Hypothalamus (tissue), 51 donors: ENCODE results near the gene LARP4B.

ENCODE experiments used
- DNase-seq, 51 donors: peaks; one replicate each; lab custom pipeline; 2025; lab: John Stamatoyannopoulos, UW

LARP4B gene

DNA sequence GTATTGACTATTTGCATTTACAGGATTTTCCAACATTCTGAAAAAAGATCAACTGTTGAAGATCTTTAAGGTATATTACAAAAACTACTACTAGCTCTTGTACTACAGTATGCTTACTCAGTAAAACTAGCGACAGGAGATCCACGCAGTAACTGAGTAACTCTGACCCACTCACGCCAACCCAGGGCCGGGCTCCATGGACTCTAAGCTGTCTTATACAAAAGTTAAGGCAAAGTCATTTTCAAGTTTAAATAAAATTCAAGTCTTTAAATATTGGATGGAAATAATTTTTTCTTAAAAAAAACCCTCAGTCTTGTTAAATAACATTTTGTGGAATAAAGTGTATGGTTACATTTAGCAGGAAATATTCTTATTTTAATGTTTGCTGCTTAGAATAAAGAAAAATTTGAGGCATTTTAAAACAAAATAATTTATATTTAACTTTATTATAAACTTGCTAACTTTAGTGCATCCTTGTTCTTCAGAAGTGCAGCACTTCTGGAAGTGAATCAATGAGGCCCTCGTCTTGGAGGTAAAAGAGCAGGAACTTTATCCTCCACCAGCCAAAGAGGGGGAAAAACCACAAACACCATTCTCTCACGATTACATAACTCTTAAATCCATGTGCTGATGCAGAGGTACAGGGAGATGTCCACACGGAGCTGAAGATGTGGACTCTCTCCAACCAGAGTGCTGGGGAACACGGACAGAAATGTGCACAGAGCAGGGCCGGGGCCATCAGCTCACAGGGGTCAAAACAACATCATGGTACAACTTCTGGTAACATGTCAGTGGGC is 119.9 kb downstream of the LARP4B start:
- DNase-seq, result no peak

DNA sequence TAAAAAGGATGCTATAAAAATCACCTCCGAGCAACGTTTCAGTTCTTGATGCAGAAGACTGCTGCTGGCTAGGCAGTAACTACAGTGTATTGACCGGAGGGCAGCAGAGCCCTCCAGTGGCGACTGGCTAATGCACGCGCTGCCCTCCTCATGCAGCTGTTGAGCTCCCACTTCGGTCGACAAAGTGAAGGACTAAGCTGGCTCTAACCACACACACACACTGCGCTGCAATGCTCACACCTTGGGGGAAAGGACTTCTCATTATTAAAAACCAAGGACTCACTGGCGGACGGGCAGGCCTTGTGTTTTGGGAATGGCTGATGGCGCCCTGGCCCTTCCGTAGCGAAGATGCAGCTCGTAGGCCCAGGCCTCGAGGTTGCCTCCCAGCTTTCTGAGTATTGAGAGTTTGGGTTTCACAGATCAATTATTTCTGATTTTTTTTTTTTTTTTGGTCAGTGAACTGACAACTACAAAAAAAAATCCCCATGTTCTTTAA is 121.1 kb downstream of the LARP4B start:
- DNase-seq, result peak in 5 of 51 donors; percentile 7 to 57 (median 19)

DNA sequence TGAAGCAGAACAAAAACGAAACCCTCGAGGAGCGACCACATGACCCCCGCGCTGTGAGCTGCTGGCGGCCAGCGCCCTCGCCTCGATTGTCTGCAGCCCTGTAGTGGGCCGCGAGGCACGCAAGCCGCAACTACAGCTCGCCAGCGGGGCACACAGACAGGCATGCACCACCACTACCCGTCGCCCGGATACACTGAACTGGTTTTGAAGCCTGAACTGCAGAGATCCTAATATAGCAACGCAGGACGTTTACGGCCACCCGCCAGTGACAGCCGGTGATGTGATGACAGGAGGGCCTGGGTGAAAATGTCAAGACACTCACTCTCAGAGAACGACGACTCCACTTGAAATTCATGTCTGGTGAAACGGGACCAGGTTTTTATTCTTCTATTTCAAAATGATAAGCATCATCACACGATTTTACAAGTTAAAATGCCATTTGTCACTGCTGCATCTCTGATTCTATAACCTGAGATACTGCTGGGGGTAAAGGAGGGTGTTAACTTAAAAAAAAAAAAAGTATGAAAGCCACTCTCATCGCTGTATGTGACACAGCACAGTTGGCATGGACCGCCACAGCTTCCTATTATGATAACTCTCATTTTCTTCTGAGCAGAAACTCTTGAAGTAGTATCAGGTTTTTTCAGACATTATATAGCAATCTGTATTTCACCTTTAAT is 121.7 kb downstream of the LARP4B start:
- DNase-seq, result no peak

DNA sequence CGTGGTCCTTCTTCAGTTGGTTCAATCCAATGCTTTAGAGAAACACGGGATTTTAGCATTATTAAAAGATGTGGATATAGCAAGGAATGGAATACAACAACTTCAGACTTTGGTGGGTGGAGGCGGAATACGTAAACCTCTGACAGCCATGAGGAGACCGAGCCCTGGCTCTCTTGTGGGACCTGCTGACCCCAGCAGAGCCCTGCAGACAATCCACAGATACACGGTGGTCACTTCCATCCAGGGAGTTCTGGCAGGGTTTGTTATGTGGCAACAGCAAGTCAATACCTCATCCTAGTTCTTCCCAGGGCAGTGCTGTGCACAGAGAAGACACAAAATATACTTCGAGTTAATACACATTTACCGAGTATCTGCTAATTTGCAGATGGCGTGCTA is 123.5 kb downstream of the LARP4B start:
- DNase-seq, result no peak

DNA sequence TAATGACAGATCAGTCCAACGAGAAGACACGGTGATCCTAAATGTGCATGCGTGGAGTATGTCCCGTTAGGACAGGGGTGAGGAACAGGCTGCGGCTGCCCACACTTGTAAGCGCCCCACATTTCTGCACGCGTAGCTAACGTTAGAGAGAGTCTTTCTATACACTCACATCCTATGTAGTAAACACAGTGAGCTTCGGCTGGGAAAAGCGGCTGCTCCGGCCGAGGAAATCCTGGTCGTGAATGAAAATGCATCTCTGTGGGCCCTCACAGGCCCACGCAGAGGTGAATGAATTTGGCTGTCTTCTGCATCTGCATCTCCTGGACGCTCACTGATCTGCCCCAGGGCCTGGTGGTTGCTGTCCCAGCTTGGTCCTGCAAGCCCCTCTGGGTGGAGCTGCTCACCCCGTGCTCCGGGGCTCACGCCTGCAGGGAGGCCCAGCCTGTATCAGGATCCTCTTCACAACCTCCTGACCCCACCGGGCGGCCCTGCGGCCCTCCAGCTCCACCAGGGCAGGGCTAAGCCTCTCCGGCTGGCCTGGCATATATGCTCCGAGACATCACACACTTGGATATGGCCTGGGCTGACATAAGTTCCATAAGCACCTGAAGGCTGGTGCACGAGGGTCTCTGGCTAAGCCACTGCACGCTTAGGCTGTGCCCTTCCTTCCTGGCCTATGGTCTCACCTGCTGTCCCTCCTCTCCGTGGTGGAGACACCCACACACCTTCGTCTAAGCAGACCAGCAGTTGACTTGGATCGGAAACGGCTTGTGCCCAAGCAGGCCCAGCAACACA is 124.1 kb downstream of the LARP4B start:
- DNase-seq, result no peak

DNA sequence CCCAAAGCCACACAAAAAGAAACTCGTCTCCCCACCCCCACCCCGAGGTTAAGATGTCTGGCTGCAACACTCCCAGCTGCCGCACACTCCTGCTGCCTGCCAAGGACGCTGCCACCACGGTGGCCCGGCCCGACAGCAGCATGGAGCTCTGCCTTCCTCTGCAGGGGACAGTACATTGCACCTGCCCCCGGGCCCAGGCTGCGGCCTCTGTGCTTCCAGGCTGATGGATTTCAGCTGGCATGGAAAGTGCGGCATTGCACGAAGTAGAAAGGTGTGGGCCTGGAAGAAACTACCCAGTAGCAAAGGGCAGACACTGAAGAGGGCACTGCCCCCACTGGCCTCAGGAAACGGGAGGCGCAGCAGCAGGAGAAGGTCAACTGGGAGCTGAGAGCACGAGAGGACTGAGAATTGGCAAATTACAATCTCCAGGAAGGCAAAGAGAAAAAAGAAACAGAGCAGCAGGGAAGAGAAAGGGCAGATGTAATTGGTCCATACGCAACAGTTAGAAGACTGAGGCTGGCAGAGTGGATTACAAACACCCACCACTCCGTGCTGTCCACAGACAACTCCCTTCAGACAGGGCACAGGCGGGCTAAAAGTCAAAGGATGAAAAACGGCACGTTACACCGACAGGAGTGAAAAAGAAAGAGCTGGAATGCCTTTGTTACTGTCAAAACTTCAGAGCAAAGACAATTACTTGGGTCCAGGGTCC is 124.9 kb downstream of the LARP4B start:
- peak in 10 of 51 donors; percentile 18 to 34 (median 24) for DNase-seq

DNA sequence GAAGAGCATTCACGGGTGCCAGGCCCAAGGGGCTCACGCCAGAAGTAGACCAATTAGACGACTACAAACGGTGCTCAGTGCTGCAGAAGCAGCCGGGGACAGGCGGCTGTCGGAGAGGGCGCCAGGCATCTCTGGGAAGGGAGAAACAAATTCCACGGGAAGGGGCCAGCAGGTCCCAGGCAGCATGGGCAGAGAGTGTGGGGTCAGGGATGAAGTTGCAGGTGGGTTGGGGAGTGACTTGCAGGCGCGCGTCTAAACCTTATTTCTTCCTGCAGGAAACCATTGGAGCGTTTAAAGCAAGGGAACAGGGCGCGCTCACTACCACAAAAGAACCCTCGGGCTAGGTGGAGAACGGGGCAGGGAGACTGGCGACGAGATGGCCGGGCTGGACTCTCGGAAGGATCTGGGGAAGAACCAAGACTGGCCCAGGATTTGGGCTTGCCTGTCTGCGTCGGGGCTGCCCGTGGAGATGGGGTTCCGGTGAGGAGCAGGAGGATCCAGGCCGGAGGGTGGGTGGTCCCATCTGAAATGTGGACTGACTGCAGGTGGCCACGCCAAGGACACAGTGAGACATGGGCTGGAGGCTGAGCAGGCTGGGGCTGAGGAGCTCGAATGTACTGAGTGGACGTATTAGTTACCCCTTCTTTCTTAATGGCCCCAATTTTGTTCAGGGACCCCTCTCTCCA is 125.7 kb downstream of the LARP4B start:
- DNase-seq, result no peak

DNA sequence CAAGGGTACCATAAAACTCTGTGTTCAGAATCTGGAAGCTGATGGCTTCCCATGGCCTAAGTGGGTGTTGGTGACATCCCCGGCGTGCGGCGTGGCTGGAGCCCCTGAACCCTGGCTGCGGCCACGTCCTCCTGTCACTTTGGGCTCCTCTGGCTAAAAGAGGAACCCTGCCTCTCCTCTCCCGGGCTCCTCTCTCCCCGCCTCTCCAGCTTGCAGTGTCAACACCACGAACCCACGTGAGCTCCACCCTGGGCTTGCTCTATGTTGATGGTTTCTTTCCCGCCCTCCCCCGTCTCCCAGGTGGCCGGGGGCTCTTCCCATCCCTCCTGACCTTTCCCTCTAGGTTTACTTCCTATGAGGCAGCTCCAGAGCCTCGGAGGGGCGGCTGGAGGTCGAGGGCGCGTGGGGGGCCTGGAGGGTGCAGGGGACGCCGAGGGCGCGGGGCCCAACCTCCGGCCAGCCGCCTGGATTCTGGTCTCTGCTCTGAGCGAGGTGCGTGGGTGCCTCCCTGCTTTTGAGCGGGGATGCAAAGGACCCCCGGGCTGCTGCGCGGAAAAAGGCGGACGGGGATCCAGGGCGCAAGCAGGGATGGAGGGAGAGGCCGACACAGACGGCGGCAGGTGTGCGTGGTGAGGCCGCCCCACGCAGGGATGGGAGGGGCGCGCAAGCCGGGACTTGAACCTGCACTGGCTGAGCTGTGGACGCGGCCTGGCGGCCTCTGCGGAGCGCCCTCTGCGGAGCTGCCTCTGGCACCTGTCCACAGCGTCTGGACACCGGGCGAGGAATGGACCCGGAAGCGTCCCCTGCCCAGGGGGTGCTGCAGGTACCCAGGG is 126.5 kb downstream of the LARP4B start:
- no peak for DNase-seq

DNA sequence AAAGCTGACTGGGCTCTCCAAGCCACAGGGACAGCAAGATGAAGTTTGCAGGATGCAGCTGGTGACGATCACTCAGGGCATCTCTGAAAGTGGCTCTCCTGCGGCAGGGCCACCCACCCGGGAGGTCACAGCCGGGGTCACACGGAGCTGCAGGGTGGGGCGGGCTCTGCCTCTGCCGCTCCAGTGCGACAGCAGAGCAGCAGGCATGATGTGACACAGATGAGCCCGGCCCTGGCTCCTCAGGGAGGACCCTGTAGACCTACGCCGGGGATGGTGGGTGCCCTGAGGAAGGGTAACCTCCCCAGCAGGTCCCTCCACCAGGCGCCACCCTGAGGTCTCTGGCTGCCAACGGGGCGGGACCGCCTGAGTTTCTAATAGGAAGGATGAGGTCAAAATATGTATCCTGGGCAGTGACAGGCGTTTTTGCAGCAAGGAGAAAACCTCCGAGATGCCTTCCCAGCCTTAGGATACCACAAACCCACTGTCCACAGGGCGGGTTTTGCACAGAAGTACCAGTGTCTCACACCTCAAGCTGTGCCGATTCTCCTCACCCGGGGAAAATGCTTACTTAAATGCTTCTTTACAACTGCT is 127.2 kb downstream of the LARP4B start:
- DNase-seq, result no peak

DNA sequence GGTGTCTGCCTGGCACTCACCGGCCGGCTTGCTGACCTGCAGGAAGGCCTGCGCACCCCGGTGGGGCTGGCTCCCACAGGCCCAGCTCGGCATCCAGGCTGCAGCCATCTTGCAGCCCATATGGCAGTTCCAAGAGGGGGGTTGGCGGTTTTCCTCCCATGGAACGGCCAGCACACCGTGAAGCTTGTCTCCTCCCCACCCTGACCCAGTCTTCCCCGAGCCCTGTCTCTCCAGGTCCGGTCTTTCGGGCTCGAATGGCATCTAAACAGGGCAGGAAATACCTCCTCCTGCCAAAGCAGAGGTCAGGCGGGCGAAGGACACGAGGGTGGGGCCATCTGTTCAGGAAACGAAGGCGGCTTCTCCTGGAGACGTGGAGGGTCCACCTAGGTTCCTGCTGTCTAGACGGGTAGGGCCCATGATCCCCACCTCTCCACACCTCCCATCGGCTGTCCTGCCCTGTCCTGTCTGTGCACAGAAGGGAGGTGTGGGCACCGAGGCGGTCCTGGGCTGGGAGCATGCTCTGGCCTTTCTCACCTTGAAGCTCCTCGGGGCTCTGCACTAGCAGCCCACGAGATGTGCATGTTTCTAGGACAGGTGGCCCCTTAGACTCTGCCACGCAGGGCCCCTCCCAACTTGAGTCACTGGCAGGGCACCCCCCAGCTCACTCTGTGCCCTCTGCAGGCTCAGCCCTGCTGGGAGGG is 128.3 kb downstream of the LARP4B start:
- DNase-seq, result no peak

DNA sequence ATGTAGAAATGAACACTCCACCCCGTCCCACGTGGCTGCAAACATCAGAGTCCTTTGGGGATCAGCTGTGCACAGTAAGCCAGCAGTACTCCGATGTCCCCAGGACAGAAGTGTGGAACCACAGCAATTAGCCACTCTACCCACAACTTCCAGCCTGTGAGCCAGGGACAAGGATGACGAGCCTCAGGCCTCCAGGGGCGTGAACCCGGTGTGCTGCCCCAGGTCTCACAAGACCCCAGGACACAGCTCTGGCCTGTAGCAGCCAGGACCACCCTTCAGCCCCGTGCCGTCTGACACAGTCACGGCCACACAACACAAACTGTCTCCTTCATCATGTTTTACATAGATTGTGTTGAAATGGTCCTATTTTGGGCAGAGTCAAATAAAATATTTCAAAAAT is 129.0 kb downstream of the LARP4B start:
- no peak for DNase-seq

DNA sequence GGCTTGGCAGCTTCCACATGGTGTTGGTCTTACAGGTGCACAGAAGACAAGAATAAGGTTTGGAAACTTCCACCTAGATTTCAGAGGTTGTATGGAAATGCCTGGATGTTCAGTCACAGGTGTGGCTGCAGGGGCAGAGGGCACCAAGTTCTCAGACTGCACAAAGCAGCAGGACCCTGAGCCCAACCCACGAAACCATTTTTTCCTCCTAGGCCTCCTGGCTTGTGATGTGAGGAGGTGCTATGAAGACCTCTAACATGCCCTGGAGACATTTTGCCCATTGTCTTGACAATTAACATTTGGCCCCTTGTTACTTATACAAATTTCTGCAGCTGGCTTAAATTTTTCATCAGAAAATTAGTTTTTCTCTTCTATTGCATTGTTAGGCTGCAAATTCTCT is 134.3 kb downstream of the LARP4B start:
- DNase-seq, result no peak

DNA sequence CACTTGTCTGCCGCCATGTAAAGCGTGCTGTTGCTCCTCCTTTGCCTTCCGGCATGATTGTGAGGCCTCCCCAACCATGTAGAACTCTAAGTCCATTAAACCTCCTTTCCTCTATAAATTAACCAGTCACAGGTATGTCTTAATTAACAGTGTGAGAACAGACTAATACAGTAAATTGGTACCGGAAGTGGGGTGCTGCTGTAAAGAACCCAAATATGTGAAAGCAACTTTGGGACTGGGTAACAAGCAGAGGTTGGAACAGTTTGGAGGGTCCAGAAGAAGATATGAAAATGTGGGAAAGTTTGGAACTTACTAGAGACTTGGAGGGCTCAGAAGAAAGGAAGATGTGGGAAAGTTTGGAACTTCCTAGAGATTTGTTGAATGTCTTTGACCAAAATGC is 135.3 kb downstream of the LARP4B start:
- no peak for DNase-seq

DNA sequence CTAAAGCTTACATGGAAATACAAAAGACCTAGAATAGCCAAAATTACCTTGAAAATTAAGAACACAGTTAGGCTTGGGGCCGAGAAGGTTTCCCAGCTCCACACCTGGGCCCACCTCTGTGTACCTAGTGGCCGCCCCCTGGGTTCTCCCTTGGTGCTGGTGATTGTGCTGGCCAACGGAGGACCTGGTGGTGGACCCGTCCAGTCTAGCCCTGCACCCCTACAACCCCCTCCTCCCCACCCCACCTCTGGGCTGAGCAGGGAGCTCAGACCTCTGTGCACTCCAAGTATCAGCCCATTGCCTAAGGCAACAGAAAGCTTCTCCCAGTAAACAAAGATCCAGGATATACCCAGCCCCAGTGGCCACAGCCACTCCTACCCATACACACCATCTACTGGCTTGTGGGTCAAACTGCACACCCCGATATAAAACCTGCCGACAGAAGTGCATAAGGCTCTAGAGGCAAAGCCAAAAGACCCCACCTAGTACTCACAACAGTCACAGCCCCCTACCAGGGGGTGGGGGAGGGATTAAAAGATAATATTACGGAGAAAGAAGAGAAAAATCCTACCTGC is 137.0 kb downstream of the LARP4B start:
- DNase-seq, result peak in 1 of 51 donors; percentile 11

DNA sequence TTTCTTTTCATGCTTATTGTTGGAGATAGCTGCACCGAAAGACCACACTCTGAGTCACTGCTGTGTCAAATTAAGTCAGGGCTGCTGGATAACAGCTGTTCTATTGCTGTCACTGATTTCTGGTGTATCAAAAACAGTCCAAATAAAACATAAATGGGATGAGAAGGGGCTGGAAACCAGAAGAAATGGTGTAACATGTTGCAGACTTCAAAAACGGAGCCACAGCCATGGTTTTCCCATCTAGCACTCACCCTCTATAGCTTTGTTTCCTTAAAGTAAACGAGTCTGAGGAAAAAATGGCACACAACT is 138.8 kb downstream of the LARP4B start:
- no peak for DNase-seq

DNA sequence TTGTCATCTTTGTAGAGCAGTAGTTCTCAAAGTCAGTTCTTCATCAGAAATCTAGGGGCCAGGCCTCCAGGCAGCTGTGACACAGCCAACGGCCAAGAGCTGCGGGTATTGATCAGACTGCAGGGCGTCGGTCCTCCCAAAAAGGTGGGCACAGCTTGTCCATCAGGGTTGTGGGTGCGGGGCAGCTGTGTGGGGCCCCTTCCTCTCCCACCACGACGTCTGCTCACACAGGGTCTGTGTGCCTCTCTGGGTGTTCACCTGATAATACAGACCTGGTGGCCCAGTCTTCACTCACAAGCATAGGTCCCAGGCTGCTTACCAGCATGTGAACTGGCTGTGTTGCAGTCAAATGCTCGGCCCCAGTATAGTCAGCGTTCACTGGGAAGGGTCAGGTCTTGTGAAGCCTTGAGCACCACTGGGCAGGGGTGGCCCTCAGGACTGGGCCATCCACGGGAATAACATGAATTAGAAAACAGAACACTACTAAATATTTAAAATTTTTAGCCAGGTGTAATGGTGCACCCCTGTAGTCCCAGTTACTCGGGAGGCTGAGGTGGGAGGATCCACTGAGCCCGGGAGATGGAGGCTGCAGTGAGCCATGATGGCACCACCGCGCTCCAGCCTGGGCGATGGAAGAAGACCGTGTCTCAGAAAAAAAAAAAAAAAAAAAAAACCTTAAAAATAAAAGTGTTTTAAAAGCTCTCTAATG is 139.3 kb downstream of the LARP4B start:
- no peak for DNase-seq

DNA sequence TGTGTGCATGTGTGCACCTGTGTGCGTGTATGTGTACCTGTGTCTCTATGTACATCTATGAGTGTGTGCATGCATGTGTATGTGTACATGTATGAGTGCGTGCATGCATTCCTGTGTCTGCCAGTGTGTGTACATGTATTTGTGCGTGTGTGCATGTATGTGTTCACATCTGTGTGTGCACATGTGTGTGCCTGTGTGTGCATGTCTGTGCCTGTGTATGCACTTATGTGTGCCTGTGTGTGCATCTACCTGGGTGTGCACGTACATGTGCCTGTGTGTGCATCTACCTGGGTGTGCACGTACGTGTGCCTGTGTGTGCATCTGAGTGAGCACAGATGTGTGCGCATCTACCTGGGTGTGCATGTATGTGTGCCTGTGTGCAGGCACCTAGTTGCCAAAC is 139.9 kb downstream of the LARP4B start:
- DNase-seq, result no peak
